GM12875 (cell line): ENCODE data around the gene RECK.
"Not testable (repeated sequence)": the region's sequence is repeated elsewhere in the genome, so short reads cannot be mapped to it uniquely, and the experiment has no call there.

Experiments
- H3K4me3 ChIP-seq: one replicate; pipeline ENCODE4 v1.5.1; 2011; ENCODE audit warnings: low read depth, low read length, control low read depth
- TF ChIP-seq, protein P1 (sequence below): IDR thresholded peaks from 2 replicates; pipeline ENCODE4 v1.5.1; 2011; ENCODE audit warnings: low read depth, mild to moderate bottlenecking, control low read depth, inconsistent platforms, low read length, moderate library complexity, borderline replicate concordance; ENCODE audit not compliant: insufficient read depth

Gene RECK

DNA sequence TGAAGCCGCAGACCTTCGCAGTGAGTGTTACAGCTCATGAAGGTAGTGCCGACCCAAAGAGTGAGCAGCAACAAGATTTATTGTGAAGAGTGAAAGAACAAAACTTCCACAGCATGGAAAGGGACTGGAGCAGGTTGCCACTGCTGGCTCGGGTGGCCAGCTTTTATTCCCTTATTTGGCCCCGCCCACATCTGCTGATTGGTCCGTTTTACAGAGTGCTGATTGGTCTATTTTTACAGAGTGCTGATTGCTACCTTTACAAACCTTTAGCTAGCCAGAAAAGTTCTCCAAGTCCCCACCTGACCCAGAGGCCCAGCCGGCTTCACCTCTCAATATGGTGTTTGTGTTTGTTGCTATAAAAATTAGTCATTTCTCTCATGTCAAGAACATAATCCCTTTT lies 49.7 kb downstream of the RECK start:
- H3K4me3 ChIP-seq, result no peak overlapping the region
- TF ChIP-seq, protein P1, sequence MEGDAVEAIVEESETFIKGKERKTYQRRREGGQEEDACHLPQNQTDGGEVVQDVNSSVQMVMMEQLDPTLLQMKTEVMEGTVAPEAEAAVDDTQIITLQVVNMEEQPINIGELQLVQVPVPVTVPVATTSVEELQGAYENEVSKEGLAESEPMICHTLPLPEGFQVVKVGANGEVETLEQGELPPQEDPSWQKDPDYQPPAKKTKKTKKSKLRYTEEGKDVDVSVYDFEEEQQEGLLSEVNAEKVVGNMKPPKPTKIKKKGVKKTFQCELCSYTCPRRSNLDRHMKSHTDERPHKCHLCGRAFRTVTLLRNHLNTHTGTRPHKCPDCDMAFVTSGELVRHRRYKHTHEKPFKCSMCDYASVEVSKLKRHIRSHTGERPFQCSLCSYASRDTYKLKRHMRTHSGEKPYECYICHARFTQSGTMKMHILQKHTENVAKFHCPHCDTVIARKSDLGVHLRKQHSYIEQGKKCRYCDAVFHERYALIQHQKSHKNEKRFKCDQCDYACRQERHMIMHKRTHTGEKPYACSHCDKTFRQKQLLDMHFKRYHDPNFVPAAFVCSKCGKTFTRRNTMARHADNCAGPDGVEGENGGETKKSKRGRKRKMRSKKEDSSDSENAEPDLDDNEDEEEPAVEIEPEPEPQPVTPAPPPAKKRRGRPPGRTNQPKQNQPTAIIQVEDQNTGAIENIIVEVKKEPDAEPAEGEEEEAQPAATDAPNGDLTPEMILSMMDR, result no peak

DNA sequence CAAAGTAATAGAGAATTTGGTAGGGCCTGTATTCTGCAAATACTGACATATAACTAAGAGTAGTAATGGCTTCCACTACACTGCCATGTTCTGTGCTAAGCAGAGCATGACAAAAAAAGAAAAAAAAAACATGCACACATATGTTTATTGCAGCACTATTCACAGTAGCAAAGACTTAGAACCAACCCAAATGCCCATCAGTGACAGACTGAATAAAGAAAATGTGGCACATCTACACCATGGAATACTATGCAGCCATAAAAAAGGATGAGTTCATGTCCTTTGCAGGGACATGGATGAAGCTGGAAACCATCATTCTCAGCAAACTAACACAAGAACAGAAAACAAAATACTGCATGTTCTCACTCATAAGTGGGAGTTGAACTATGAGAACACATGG lies 50.3 kb downstream of the RECK start:
- not testable (repeated sequence) for H3K4me3 ChIP-seq

DNA sequence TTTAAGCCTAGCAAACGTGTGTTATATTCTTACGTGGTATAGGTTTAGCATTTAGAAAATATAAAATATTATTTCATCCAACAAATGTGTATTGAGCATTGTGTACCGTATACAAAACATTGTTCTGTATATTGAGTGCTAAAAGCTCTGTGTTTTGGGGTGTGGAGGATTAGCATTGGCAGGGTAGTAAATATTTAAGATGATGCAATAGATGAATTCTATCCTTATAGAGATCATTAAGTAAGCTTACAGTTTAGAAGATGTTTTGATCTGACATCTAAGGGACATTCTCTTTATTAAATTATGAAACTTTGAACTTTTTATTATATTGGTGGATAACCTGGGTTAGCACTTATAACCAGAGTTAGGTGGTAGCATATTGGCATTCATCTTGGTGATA lies 51.3 kb downstream of the RECK start:
- TF ChIP-seq, protein P1, result no peak
- no peak overlapping the region for H3K4me3 ChIP-seq

DNA sequence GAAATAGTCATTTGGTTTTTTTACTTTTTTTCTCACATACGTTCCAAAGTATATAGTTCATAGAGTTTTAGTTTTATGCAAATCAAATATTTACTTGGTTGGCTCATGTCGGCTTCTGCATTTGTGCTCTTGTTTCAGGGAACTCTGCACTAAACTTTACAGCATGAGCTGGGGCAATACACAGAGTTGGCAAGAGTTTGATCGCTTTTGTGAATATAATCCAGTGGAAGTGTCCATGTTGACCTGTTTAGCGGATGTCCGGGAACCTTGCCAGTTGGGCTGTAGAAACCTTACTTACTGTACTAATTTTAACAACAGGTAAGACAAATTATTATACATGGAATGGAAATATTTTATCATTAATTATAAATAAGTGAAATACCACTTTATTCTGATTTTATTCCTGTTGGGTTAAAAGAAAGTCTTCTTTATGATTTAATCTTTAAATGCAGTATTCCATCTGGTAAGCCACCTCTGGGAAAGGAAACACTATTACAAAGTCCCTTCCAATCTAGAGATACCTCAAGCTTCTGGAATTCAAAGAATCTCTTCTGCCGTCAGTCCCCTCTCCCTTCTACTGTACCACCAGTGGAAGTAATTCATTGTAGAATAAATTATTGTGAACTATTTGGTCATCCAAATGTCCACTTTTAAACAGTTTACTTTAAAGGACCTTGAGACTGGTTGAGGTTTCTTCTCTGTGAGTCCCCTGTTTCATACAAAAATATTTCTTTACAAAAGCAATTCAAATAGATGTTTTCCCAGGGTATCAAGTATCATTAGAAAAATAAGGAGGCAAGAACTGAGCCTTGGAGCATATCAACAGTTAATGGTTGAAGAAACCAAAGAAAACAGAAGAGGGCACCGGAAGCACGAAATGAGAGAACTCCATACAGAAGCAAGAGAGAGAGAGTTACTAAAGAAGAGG lies 54.6 kb downstream of the RECK start:
- H3K4me3 ChIP-seq, result no peak overlapping the region
- TF ChIP-seq, protein P1, result no peak

DNA sequence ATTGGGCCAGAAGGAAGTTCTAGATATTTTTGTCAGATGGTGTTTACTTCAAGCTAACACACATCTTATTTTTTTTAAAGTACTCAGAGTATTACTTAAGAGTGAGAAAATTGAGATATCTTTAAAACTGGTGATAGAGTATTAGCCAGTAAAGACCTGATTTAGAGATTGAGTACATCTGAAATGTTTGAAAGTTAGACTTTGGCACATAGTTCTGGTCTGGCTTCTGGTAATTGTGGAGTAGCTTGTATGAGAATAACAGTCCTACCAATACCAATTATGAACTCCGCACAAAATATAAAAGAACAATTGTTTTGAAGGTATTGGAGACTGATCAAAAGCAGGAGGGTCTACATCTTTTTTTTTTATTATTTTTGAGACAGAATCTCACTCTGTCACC lies 55.3 kb downstream of the RECK start:
- TF ChIP-seq, protein P1, result no peak
- no peak overlapping the region for H3K4me3 ChIP-seq

DNA sequence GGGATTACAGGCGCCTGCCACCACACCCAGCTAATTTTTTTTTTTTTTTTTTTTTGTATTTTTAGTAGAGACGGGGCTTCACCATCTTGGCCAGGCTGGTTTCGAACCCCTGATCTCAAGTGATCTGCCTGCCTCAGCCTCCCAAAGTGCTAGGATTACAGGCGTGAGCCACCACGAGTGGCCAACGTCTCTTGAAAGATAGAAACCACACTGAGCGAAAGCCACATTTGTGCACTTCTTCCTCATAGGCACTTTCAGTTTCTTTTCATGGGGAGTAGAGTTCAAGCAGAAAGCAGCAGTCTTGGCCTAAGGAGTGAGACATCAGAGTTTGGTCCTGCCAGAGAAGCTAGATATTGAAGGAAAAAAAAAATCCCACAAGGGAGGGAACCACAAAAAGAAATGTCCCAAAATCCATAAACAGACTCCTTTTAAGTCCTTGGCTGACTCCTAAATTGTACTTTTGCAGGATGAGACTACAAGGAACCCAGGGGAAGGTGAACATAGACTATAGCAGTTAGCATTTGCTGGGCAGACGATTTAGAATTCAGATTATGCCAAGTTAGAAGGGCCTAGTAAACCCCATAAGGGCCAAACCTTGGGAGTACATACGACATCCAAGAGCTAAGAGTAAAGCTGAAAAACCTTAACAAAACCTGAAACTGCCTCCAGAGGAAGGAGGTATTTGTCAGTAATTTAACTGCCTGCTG lies 55.9 kb downstream of the RECK start:
- TF ChIP-seq, protein P1, result no peak
- no peak overlapping the region for H3K4me3 ChIP-seq

DNA sequence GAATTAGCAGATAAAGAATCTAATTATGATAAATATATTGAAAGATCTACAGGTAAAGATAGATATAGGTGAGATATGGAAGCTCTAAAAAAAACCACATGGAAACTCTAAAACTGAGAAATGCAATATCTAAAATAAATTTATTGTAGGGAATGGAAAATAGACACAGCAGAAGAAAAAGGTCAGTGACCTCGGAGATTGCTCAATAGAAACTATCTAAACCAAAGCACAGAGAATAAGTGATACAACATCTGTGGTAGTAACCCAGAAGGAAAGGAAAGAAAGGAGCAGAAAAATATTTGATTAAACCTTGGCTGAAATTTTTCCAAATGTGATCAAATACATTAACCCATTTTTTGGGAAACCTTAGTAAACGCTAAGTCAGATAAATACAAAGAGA lies 56.7 kb downstream of the RECK start:
- TF ChIP-seq, protein P1, result no peak
- H3K4me3 ChIP-seq, result no peak overlapping the region
